Stimulated activated CD8-positive, alpha-beta memory T cell treated with anti-CD3 and anti-CD28 coated beads, Interleukin-12 subunit alpha, Interleukin-12 subunit beta, amount 100 ng/mL, for 24 hours (primary cell): Measurements from ENCODE around the gene NLRP8.
"Not testable (repeated sequence)": the region's sequence is repeated elsewhere in the genome, so short reads cannot be mapped to it uniquely, and the experiment has no call there.

Experiments
- DNase-seq: peaks from one replicate; pipeline ENCODE4 v3.0.0-alpha.2; 2020; ENCODE audit errors: extremely low read depth

NLRP8 gene

GRCh38 chr19:55947532-55947931 is at the start of gene NLRP8:
TSS of gene NLRP8 (plus strand) at chr19:55947832.
- no peak for DNase-seq

GRCh38 chr19:55898911-55899310 is 48.7 kb upstream of the NLRP8 start:
- DNase-seq, result no peak

- DNase-seq, result no peak
Observed at GRCh38 chr19:55901369-55902079, 46.1 kb upstream of the NLRP8 start.

- no peak for DNase-seq
Observed at GRCh38 chr19:55902080-55902751, 45.4 kb upstream of the NLRP8 start.

GRCh38 chr19:55907286-55907685 is 40.3 kb upstream of the NLRP8 start:
- no peak for DNase-seq

GRCh38 chr19:55907746-55908145 is 39.9 kb upstream of the NLRP8 start:
- DNase-seq, result no peak

GRCh38 chr19:55909801-55910200 is 37.8 kb upstream of the NLRP8 start:
- no peak for DNase-seq

GRCh38 chr19:55912916-55913315 is 34.7 kb upstream of the NLRP8 start:
- DNase-seq, result no peak

- DNase-seq, result no peak
Observed at GRCh38 chr19:55913643-55914268, 33.9 kb upstream of the NLRP8 start.

GRCh38 chr19:55923556-55923955 is 24.1 kb upstream of the NLRP8 start:
- no peak for DNase-seq

- DNase-seq, result no peak
Observed at GRCh38 chr19:55927991-55928390, 19.6 kb upstream of the NLRP8 start.

- not testable (repeated sequence) for DNase-seq
Observed at GRCh38 chr19:55929258-55929657, 18.4 kb upstream of the NLRP8 start.

- DNase-seq, result no peak
Observed at GRCh38 chr19:55930996-55931515, 16.6 kb upstream of the NLRP8 start.

GRCh38 chr19:55931936-55932386 is 15.7 kb upstream of the NLRP8 start, which contains the start of gene NLRP13:
TSS of gene NLRP13 (minus strand) at chr19:55932336. CDS start at chr19:55932311, 25 bp downstream.
- DNase-seq, result no peak

- no peak for DNase-seq
Observed at GRCh38 chr19:55935206-55935605, 12.4 kb upstream of the NLRP8 start.

GRCh38 chr19:55939206-55939605 is 8.4 kb upstream of the NLRP8 start:
- DNase-seq, result no peak

GRCh38 chr19:55940306-55940705 is 7.3 kb upstream of the NLRP8 start:
- DNase-seq, result no peak

GRCh38 chr19:55950566-55950965 is 2.9 kb downstream of the NLRP8 start:
- not testable (repeated sequence) for DNase-seq

GRCh38 chr19:55956431-55956830 is 8.8 kb downstream of the NLRP8 start:
- no peak for DNase-seq

GRCh38 chr19:55958356-55958755 is 10.7 kb downstream of the NLRP8 start:
- no peak for DNase-seq

- no peak for DNase-seq
Observed at GRCh38 chr19:55959996-55960675, 12.5 kb downstream of the NLRP8 start.

GRCh38 chr19:55962186-55962585 is 14.6 kb downstream of the NLRP8 start:
- no peak for DNase-seq
